Measurements from ENCODE around the gene ENPP7.

Gene ENPP7

DNA sequence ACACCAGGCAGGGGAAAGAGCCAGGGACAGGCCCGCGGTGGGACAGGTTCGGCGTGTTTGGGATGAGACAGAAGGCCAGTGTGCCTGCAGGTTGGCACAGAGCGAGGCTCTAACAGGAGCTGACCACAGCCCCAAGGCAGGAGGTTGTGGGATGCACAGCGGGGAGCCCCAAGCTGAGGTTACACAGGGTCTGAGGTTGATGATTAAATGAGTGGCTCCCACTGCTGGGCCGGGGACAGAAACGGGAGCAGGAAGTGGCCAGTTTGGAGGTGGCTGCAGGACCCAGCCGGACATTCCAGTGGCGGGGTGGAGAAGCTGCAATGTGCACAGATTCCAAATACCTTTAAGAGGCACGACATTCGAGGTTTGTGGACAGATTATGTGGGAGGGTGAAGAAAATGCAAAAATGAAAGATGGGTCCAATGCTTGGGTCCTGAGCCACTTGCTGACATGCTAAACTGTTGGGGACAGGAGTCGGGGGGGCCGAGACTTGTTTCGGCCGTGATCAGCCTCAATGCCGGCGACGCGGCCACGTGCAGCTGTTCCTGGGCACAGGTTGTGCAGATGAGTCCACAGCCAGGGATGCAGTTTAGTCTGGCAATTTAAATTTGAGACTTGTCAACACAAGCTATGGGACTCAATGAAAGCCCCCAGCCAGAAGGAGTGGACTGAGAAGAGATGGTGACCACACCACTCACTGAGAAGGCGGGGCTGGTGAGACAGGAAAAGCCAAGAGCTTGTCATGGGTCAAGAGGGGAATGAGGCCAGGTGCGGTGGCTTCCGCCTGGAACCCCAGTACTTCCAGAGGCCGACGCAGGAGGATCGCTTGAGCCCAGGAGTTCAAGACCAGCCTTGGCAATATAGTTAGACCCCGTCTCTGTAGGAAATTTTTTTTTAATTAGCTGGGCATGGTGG lies 8.7 kb downstream of the ENPP7 start:
- H3K4me2 ChIP-seq (ENCODE audit: low read depth, low read length, poor library complexity, severe bottlenecking): no peak overlapping the region
- peaks cover 4% of the 10 kb centered on the region for H3K4me1 ChIP-seq (ENCODE audit: insufficient read depth, low read length, poor library complexity, severe bottlenecking)

GRCh38 chr17:79740413-79740812 lies 9.7 kb downstream of the ENPP7 start:
- H3K27me3 ChIP-seq (ENCODE audit: insufficient read depth, low read length, poor library complexity, severe bottlenecking): no peaks in the 10 kb centered on the region
- H3K4me2 ChIP-seq (ENCODE audit: low read depth, low read length, poor library complexity, severe bottlenecking): no peak overlapping the region
- H3F3A ChIP-seq (ENCODE audit: low read depth): no peaks in the 10 kb centered on the region

More for the DNA sequence above, 8.7 kb downstream of the ENPP7 start:
- no peaks in the 10 kb centered on the region for H3K79me2 ChIP-seq (ENCODE audit: insufficient read depth, low read length)
- no peaks in the 10 kb centered on the region for H4K20me1 ChIP-seq (ENCODE audit: insufficient read depth, low read length, poor library complexity, severe bottlenecking)
- H3F3A ChIP-seq (ENCODE audit: low read depth): no peaks in the 10 kb centered on the region
- no peaks in the 10 kb centered on the region for H3K9me2 ChIP-seq (replicated peaks; ENCODE audit: low read depth, low read length)
- H3K36me3 ChIP-seq (ENCODE audit: insufficient read depth, low read length): no peaks in the 10 kb centered on the region
- TF ChIP-seq, protein P1, sequence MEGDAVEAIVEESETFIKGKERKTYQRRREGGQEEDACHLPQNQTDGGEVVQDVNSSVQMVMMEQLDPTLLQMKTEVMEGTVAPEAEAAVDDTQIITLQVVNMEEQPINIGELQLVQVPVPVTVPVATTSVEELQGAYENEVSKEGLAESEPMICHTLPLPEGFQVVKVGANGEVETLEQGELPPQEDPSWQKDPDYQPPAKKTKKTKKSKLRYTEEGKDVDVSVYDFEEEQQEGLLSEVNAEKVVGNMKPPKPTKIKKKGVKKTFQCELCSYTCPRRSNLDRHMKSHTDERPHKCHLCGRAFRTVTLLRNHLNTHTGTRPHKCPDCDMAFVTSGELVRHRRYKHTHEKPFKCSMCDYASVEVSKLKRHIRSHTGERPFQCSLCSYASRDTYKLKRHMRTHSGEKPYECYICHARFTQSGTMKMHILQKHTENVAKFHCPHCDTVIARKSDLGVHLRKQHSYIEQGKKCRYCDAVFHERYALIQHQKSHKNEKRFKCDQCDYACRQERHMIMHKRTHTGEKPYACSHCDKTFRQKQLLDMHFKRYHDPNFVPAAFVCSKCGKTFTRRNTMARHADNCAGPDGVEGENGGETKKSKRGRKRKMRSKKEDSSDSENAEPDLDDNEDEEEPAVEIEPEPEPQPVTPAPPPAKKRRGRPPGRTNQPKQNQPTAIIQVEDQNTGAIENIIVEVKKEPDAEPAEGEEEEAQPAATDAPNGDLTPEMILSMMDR (conservative IDR thresholded peaks at IDR 0.05; ENCODE audit: low read length): no peak
- no peak for TF ChIP-seq EZH2phosphoT487 (IDR thresholded peaks at IDR 0.05; ENCODE audit: borderline replicate concordance)
- H3K9me3 ChIP-seq (ENCODE audit: insufficient read depth, low read depth, low read length): no peaks in the 10 kb centered on the region
- no peak overlapping the region for H3K9ac ChIP-seq (ENCODE audit: low read depth, low read length, poor library complexity, severe bottlenecking)
- no peak overlapping the region for H3K4me3 ChIP-seq (ENCODE audit: low read length, poor library complexity, severe bottlenecking)
- H2AFZ ChIP-seq (ENCODE audit: low read length): no peak overlapping the region
- H3K27me3 ChIP-seq (ENCODE audit: insufficient read depth, low read length, poor library complexity, severe bottlenecking): no peaks in the 10 kb centered on the region

GRCh38 chr17:79741401-79741750 lies 10.6 kb downstream of the ENPP7 start:
- Histone ChIP-seq H3K4me2 (ENCODE audit: low read depth, low read length, poor library complexity, severe bottlenecking) (peak overlapping the region; percentile 81), H3K9me3 (ENCODE audit: insufficient read depth, low read depth, low read length) (no peaks in the 10 kb centered on the region), H3K79me2 (ENCODE audit: insufficient read depth, low read length) (no peaks in the 10 kb centered on the region), H2AFZ (ENCODE audit: low read length) (peak overlapping the region; percentile 92), H3K9me2 (replicated peaks; ENCODE audit: low read depth, low read length) (no peaks in the 10 kb centered on the region), H3K9ac (ENCODE audit: low read depth, low read length, poor library complexity, severe bottlenecking) (peak overlapping the region; percentile 28), H3K4me3 (ENCODE audit: low read length, poor library complexity, severe bottlenecking) (peak overlapping the region; percentile 67), H3F3A (ENCODE audit: low read depth) (no peaks in the 10 kb centered on the region), H3K27me3 (ENCODE audit: insufficient read depth, low read length, poor library complexity, severe bottlenecking) (no peaks in the 10 kb centered on the region), H4K20me1 (ENCODE audit: insufficient read depth, low read length, poor library complexity, severe bottlenecking) (no peaks in the 10 kb centered on the region), H3K4me1 (ENCODE audit: insufficient read depth, low read length, poor library complexity, severe bottlenecking) (peaks cover 6% of the 10 kb centered on the region), H3K36me3 (ENCODE audit: insufficient read depth, low read length) (no peaks in the 10 kb centered on the region)
- TF ChIP-seq EZH2phosphoT487 (IDR thresholded peaks at IDR 0.05; ENCODE audit: borderline replicate concordance): no peak
- TF ChIP-seq, protein P1 (conservative IDR thresholded peaks at IDR 0.05; ENCODE audit: low read length): no peak

More at GRCh38 chr17:79740413-79740812, 9.7 kb downstream of the ENPP7 start:
- Histone ChIP-seq H3K9me3 (ENCODE audit: insufficient read depth, low read depth, low read length) (no peaks in the 10 kb centered on the region), H3K4me1 (ENCODE audit: insufficient read depth, low read length, poor library complexity, severe bottlenecking) (peaks cover 4% of the 10 kb centered on the region), H3K9me2 (replicated peaks; ENCODE audit: low read depth, low read length) (no peaks in the 10 kb centered on the region), H3K4me3 (ENCODE audit: low read length, poor library complexity, severe bottlenecking) (no peak overlapping the region), H2AFZ (ENCODE audit: low read length) (0 out of 2 replicates have a peak overlapping the region, but pooled peaks have one; percentile 39), H3K9ac (ENCODE audit: low read depth, low read length, poor library complexity, severe bottlenecking) (no peak overlapping the region), H3K79me2 (ENCODE audit: insufficient read depth, low read length) (no peaks in the 10 kb centered on the region), H4K20me1 (ENCODE audit: insufficient read depth, low read length, poor library complexity, severe bottlenecking) (no peaks in the 10 kb centered on the region), H3K36me3 (ENCODE audit: insufficient read depth, low read length) (no peaks in the 10 kb centered on the region)
- TF ChIP-seq, protein P1 (conservative IDR thresholded peaks at IDR 0.05; ENCODE audit: low read length): no peak
- TF ChIP-seq EZH2phosphoT487 (IDR thresholded peaks at IDR 0.05; ENCODE audit: borderline replicate concordance): no peak
